K562 (cell line): ENCODE data around the gene BDH1. TPM values are rescaled to one million over a fixed set of nuclear protein-coding genes. Genes with fewer than 3 reads are reported as not detected.
A peak's percentile ranks its signal among the peaks of the same experiment; 100 is the strongest.

Experiments used
- ATAC-seq: fragments of 200-7000 bp; cut with Tn5 transposase; 3 replicates; pipeline ENCODE4 v1.9.1; 2020; ENCODE audit warnings: moderate library complexity
- BruUV-seq: library from RNA; stranded (reverse); fragments of 400-500 nt; replicated peaks from 2 replicates; lab custom pipeline; 2021; lab: Mats Ljungman, UMichigan
- CTCF ChIA-PET: fragments of 300-600 bp; formaldehyde crosslinking; extraction: SDS; loops from one replicate; lab custom pipeline; 2021; ENCODE audit warnings: low intra/inter-chr PET ratio; lab: Yijun Ruan, JAX
- POLR2A ChIA-PET: fragments of 300-600, 350-650 bp; sonication (Branson Sonifier 250); formaldehyde crosslinking; extraction: SDS; loops from one replicate; lab custom pipeline; 2021; ENCODE audit warnings: antibody characterized with exemption, inconsistent platforms; lab: Yijun Ruan, JAX
- DNase-seq, 4 experiments: peaks; one replicate each; pipeline versions ENCODE4 v3.0.0 to v3.0.0-alpha.2; 2011 to 2018; ENCODE audit warnings: low spot score in 3 of 4, mixed read lengths in 3 of 4; ENCODE audit errors: extremely low read depth in 1 of 4
- FAIRE-seq: peaks from 2 replicates; lab custom pipeline; 2011; peaks lifted over from hg19 to GRCh38; lab: Jason Lieb, UNC
- H2AFZ ChIP-seq: 2 replicates; pipeline ENCODE4 v1.6.0; 2011; ENCODE audit warnings: low read depth, low read length, control low read depth, inconsistent platforms
- H3K27ac ChIP-seq: fragments of 200-600 bp; 3 replicates; pipeline ENCODE4 v1.8.0; 2011; ENCODE audit warnings: low read depth, mild to moderate bottlenecking, control low read depth, inconsistent platforms, low read length, moderate library complexity, mixed read lengths; ENCODE audit errors: extremely low read depth
- H3K27me3 ChIP-seq, 2 experiments: fragments of 300-600 bp in 1 of 2; 2 replicates in 1 of 2; 3 replicates in 1 of 2; pipeline versions ENCODE4 v1.6.0 to v1.8.0; 2011; ENCODE audit warnings: inconsistent platforms in 2 of 2, low read length in 2 of 2, mild to moderate bottlenecking in 1 of 2, mixed read lengths in 1 of 2, moderate library complexity in 1 of 2; ENCODE audit not compliant: control insufficient read depth in 2 of 2, insufficient read depth in 2 of 2
- H3K36me3 ChIP-seq: fragments of 300-600 bp; 3 replicates; pipeline ENCODE4 v1.8.0; 2011; ENCODE audit warnings: mild to moderate bottlenecking, low read length, inconsistent platforms; ENCODE audit not compliant: control insufficient read depth, insufficient read depth
- H3K4me1 ChIP-seq, 2 experiments: fragments of 200-600 bp in 1 of 2; replicated peaks in 1 of 2; 2 replicates in 1 of 2; 3 replicates in 1 of 2; pipeline versions ENCODE4 v1.5.1 to v1.8.0; 2011; ENCODE audit warnings: inconsistent platforms in 2 of 2, low read length in 2 of 2, mild to moderate bottlenecking in 1 of 2, mixed read lengths in 1 of 2, moderate library complexity in 1 of 2; ENCODE audit not compliant: control insufficient read depth in 2 of 2, insufficient read depth in 2 of 2
- H3K4me2 ChIP-seq: 2 replicates; pipeline ENCODE4 v1.6.1; 2011; ENCODE audit warnings: low read length, control low read depth, inconsistent platforms, mixed read lengths; ENCODE audit not compliant: insufficient read depth
- H3K4me3 ChIP-seq: fragments of 200-600 bp; sonication (generic), shearing (Covaris generic); 2 replicates; pipeline ENCODE4 v1.5.1; 2016; ENCODE audit warnings: control low read depth, inconsistent platforms
- H3K79me2 ChIP-seq: fragments of 200-600 bp; 3 replicates; pipeline ENCODE4 v1.8.0; 2011; ENCODE audit warnings: low read length, inconsistent platforms; ENCODE audit not compliant: control insufficient read depth, insufficient read depth
- H3K9ac ChIP-seq, 2 experiments: 2 replicates each; pipeline versions ENCODE4 v1.6.0 to v1.6.1; 2011; ENCODE audit warnings: low read depth in 2 of 2, low read length in 2 of 2, control low read depth in 1 of 2, inconsistent platforms in 1 of 2, mild to moderate bottlenecking in 1 of 2, mixed read lengths in 1 of 2; ENCODE audit not compliant: insufficient read depth in 1 of 2
- H3K9me1 ChIP-seq: one replicate; pipeline ENCODE4 v1.6.0; 2011; ENCODE audit warnings: inconsistent platforms, mild to moderate bottlenecking, low read length, moderate library complexity; ENCODE audit not compliant: control insufficient read depth, insufficient read depth
- H3K9me3 ChIP-seq: replicated peaks from 2 replicates; pipeline ENCODE4 v1.5.1; 2011; ENCODE audit warnings: low read depth, low read length, inconsistent platforms; ENCODE audit not compliant: control insufficient read depth, insufficient read depth
- H4K20me1 ChIP-seq: replicated peaks from 2 replicates; pipeline ENCODE4 v1.6.1; 2011; ENCODE audit warnings: low read length, inconsistent platforms, mixed read lengths; ENCODE audit not compliant: control insufficient read depth, insufficient read depth
- E2F5 ChIP-seq: sonication (generic); formaldehyde crosslinking; IDR thresholded peaks from 2 replicates; pipeline ENCODE4 v1.8.0; 2022; ENCODE audit warnings: mild to moderate bottlenecking, missing genetic modification reagents
- PML ChIP-seq: IDR thresholded peaks from 2 replicates; pipeline ENCODE4 v1.6.1; 2012; ENCODE audit warnings: low read length, inconsistent platforms
- SP1 ChIP-seq: sonication (generic); formaldehyde crosslinking; IDR thresholded peaks from 2 replicates; pipeline ENCODE4 v1.8.1; 2022; ENCODE audit warnings: mild to moderate bottlenecking, missing genetic modification reagents
- ZFP36 ChIP-seq: fragments of 150-350 bp; IDR thresholded peaks from 2 replicates; pipeline ENCODE4 v1.6.1; 2018; ENCODE audit warnings: low read length, low read depth; ENCODE audit not compliant: partially characterized antibody
- WGBS: fragments of 100-300 bp; shearing (Covaris generic); methylation state at CpG from one replicate; pipeline ENCODE4 v1.1.6; 2016; ENCODE audit warnings: low coverage, mixed read lengths; ENCODE audit not compliant: insufficient coverage; ENCODE audit errors: missing lambda C conversion rate; 5-methylcytosine and 5-hydroxymethylcytosine counted together
- in situ Hi-C: fragments of 300-500 bp; cut with MboI; formaldehyde crosslinking; loops from 4 replicates; pipeline ENCODE4 v1.15.0; 2018; ENCODE audit warnings: inconsistent platforms, mixed read lengths
- intact Hi-C: fragments of 100-400 bp; cut with micrococcal nuclease; formaldehyde crosslinking; loops from 2 replicates; pipeline ENCODE4 v1.14.2; 2022
- polyA plus RNA-seq, 8 experiments: library from polyadenylated mRNA; depleted of rRNA in 4 of 8; stranded (reverse) in 5 of 8; unstranded in 3 of 8; fragments of >200 nt; fragmentation: Nextera tagmentation in 2 of 8; fragmentation: Illumina TruSeq in 1 of 8; extraction: Ambion mirVana in 2 of 8; extraction: Trizol in 1 of 8; gene quantifications; 2 replicates each; pipeline versions ENCODE4 v1.2.1 to v1.2.3, GENCODE V29; 2011 to 2014; ENCODE audit warnings: inconsistent platforms in 1 of 8, missing spikeins in 1 of 8
- total RNA-seq, 7 experiments: library from RNA; depleted of rRNA in 6 of 7; stranded (reverse); fragments of >200 nt in 6 of 7; fragmentation: Illumina TruSeq in 2 of 7; extraction: Trizol in 2 of 7; gene quantifications; 2 replicates each; pipeline versions ENCODE4 v1.2.1 to v1.2.3, GENCODE V29; 2011 to 2021; ENCODE audit warnings: low replicate concordance in 1 of 7

Gene BDH1
- total and polyA plus RNA-seq, 9 of the 15 experiments (the other 6 are each of a cell fraction or from before 2014, with no cell fraction given), result 0.07 to 0.89 (median 0.12) TPM; not detected in 3

GRCh38 chr3:197475997-197476525 lies 79.7 kb downstream of the BDH1 start:
- WGBS, result 1% methylated on average over 5 of the region's 5 CpGs
- TF ChIP-seq ZFP36, result peak; percentile 83
- TF ChIP-seq PML, result no peak

GRCh38 chr3:197475514-197475913 lies 80.3 kb downstream of the BDH1 start:
- Histone ChIP-seq H3K4me2 (no peak overlapping the region), H3K79me2 (no peaks in the 10 kb centered on the region), H3K36me3 (no peaks in the 10 kb centered on the region), H3K9me1 (no peaks in the 10 kb centered on the region), H2AFZ (no peak overlapping the region), H3K4me1 (no peaks in the 10 kb centered on the region)
- intact Hi-C loops, result no loop called here
- WGBS, result 10% methylated on average over 3 of the region's 3 CpGs
- CTCF ChIA-PET, result no interaction called here
- TF ChIP-seq ZFP36 (peak; percentile 76), SP1 (CRISPR knock-in tag) (no peak), E2F5 (CRISPR knock-in tag) (no peak)
- TF ChIP-seq, all 486 proteins: peak for 1
- H3K27me3 ChIP-seq, result peaks cover 35 to 66% of the 10 kb centered on the region in 2 experiments
- in situ Hi-C loops, result no loop called here
- no peak for DNase-seq
- H3K9me3 ChIP-seq, result no peaks in the 10 kb centered on the region
- FAIRE-seq, result no peak
- no peak overlapping the region for H3K27ac ChIP-seq
- no peak for ATAC-seq
- no peak overlapping the region for H3K9ac ChIP-seq
- H4K20me1 ChIP-seq, result no peaks in the 10 kb centered on the region
- H3K4me3 ChIP-seq, result no peak overlapping the region
- no TSS peak for BruUV-seq
- POLR2A ChIA-PET, result no interaction called here

More at GRCh38 chr3:197475997-197476525, 79.7 kb downstream of the BDH1 start:
- peaks cover 36 to 67% of the 10 kb centered on the region in 2 experiments for H3K27me3 ChIP-seq
- no peak overlapping the region for H2AFZ ChIP-seq
- no TSS peak for BruUV-seq
- DNase-seq (no peak), ATAC-seq (no peak), FAIRE-seq (no peak)
- no peaks in the 10 kb centered on the region; the same call in 1 of the 2 replicates for H3K9me3 ChIP-seq
- H3K4me3 ChIP-seq, result no peak overlapping the region
- in situ Hi-C loops (no loop called here), intact Hi-C loops (no loop called here)
- no peaks in the 10 kb centered on the region for H3K36me3 ChIP-seq
- H3K27ac ChIP-seq, result no peak overlapping the region
- no peaks in the 10 kb centered on the region for H4K20me1 ChIP-seq
- ChIA-PET CTCF (no interaction called here), POLR2A (no interaction called here)
- H3K9me1 ChIP-seq, result no peaks in the 10 kb centered on the region
- no peaks in the 10 kb centered on the region for H3K4me1 ChIP-seq
- no peak overlapping the region for H3K4me2 ChIP-seq
- H3K9ac ChIP-seq, result no peak overlapping the region
- H3K79me2 ChIP-seq, result no peaks in the 10 kb centered on the region
